ENCODE results near the gene PDRG1.

GRCh38 chr20:31901615-31902014, 50.2 kb downstream of the PDRG1 start:
- no peak for TF ChIP-seq CTCF (IDR thresholded peaks at IDR 0.05)
- no peak for TF ChIP-seq POLR2AphosphoS5 (IDR thresholded peaks at IDR 0.05; ENCODE audit: low read depth, low read length)
- no peak for TF ChIP-seq REST (IDR thresholded peaks at IDR 0.05; ENCODE audit: insufficient read depth in 1 of 2, low read depth in 2 of 2, low read length in 1 of 2)
- TF ChIP-seq SIN3A (IDR thresholded peaks at IDR 0.05; ENCODE audit: borderline replicate concordance, insufficient read depth, low read depth, low read length) = no peak
